PC-3 (cell line): ENCODE results near the gene FCSK. TPM values are rescaled to one million over a fixed set of nuclear protein-coding genes. Genes with fewer than 3 reads are reported as not detected.

Experiments used
- ATAC-seq: fragments of 200-7000 bp; cut with Tn5 transposase; 2 replicates; pipeline ENCODE4 v1.9.1; 2020; ENCODE audit warnings: mild to moderate bottlenecking, moderate library complexity
- BruUV-seq: library from RNA; stranded (reverse); fragments of 400-500 nt; replicated peaks from 2 replicates; lab custom pipeline; 2021; lab: Mats Ljungman, UMichigan
- CTCF ChIA-PET: fragments of 300-600 bp; sonication (Branson Sonifier 250); formaldehyde crosslinking; loops from one replicate; lab custom pipeline; 2022; ENCODE audit warnings: antibody characterized with exemption; lab: Charles Lee
- POLR2A ChIA-PET: fragments of 300-600 bp; sonication (Branson Sonifier 250); formaldehyde crosslinking; loops from one replicate; lab custom pipeline; 2022; ENCODE audit warnings: antibody characterized with exemption; ENCODE audit not compliant: unreplicated experiment; lab: Charles Lee
- DNase-seq: peaks from one replicate; pipeline ENCODE4 v3.0.0-alpha.2; 2015
- H2AFZ ChIP-seq: fragments of 300-600 bp; sonication (generic); 2 replicates; pipeline ENCODE4 v1.6.0; 2016; ENCODE audit warnings: antibody characterized with exemption, low read length
- H3F3A ChIP-seq: fragments of 300-600 bp; sonication (generic); one replicate; pipeline ENCODE4 v1.6.0; 2017; ENCODE audit warnings: antibody characterized with exemption, low read length, control low read depth, mild to moderate bottlenecking; ENCODE audit not compliant: unreplicated experiment
- H3K27ac ChIP-seq: fragments of 300-600 bp; sonication (generic); 2 replicates; pipeline ENCODE4 v1.5.1; 2016; ENCODE audit warnings: mild to moderate bottlenecking, low read length
- H3K27me3 ChIP-seq: fragments of 300-600 bp; sonication (generic); 2 replicates; pipeline ENCODE4 v1.6.1; 2016; ENCODE audit warnings: low read length, mixed read lengths
- H3K36me3 ChIP-seq: fragments of 300-600 bp; sonication (generic); 2 replicates; pipeline ENCODE4 v1.6.1; 2016; ENCODE audit warnings: low read depth, mixed run types, low read length, mixed read lengths
- H3K4me1 ChIP-seq: fragments of 300-600 bp; sonication (generic); 2 replicates; pipeline ENCODE4 v1.5.1; 2016; ENCODE audit warnings: low read length; ENCODE audit not compliant: insufficient read depth
- H3K4me2 ChIP-seq: fragments of 300-600 bp; sonication (generic); 2 replicates; pipeline ENCODE4 v1.6.0; 2016; ENCODE audit warnings: low read length
- H3K4me3 ChIP-seq: fragments of 300-600 bp; sonication (generic); 2 replicates; pipeline ENCODE4 v1.5.1; 2016; ENCODE audit warnings: mild to moderate bottlenecking, low read length, mixed read lengths
- H3K79me2 ChIP-seq: fragments of 300-600 bp; sonication (generic); 2 replicates; pipeline ENCODE4 v1.6.1; 2017; ENCODE audit warnings: low read length, mixed read lengths
- H3K9ac ChIP-seq: fragments of 300-600 bp; sonication (generic); 2 replicates; pipeline ENCODE4 v1.6.0; 2016; ENCODE audit warnings: mild to moderate bottlenecking, low read length
- H3K9me2 ChIP-seq: fragments of 300-600 bp; sonication (generic); replicated peaks from 2 replicates; pipeline ENCODE4 v1.6.1; 2016; ENCODE audit warnings: mixed run types, low read length, mixed read lengths
- H3K9me3 ChIP-seq: fragments of 300-600 bp; sonication (generic); 2 replicates; pipeline ENCODE4 v1.6.1; 2016; ENCODE audit warnings: low read length, mixed read lengths
- H4K20me1 ChIP-seq: fragments of 300-600 bp; sonication (generic); 2 replicates; pipeline ENCODE4 v1.6.1; 2016; ENCODE audit warnings: low read length, mixed read lengths
- CTCF ChIP-seq: fragments of 300-600 bp; sonication (generic); conservative IDR thresholded peaks from 2 replicates; pipeline ENCODE4 v1.5.1; 2017; ENCODE audit warnings: antibody characterized with exemption, low read depth, mild to moderate bottlenecking, low read length
- EZH2 ChIP-seq: fragments of 300-600 bp; sonication (generic); IDR thresholded peaks from one replicate; pipeline ENCODE4 v1.6.1; 2017; ENCODE audit warnings: antibody characterized with exemption, mild to moderate bottlenecking, low read length; ENCODE audit not compliant: unreplicated experiment
- EZH2phosphoT487 ChIP-seq: fragments of 300-600 bp; sonication (generic); IDR thresholded peaks from 2 replicates; pipeline ENCODE4 v1.6.1; 2018; ENCODE audit warnings: mild to moderate bottlenecking, antibody characterized with exemption, low read length, borderline replicate concordance
- intact Hi-C: fragments of 100-400 bp; cut with micrococcal nuclease; formaldehyde crosslinking; loops from 2 replicates; pipeline ENCODE4 v1.9.0; 2023
- total RNA-seq: library from RNA; depleted of rRNA; stranded (reverse); fragments of >200 nt; gene quantifications from 2 replicates; pipeline ENCODE4 v1.2.3, GENCODE V29; 2014

The FCSK gene
- total RNA-seq, 1 experiment from 2014 or later: 11.7 TPM

GRCh38 chr16:70428178-70428998 lies 26.0 kb upstream of the FCSK start:
- BruUV-seq: no TSS peak
- no peak for TF ChIP-seq EZH2phosphoT487
- no peak for TF ChIP-seq EZH2
- no peak for TF ChIP-seq CTCF

GRCh38 chr16:70429888-70430666 lies 24.3 kb upstream of the FCSK start:
- DNase-seq (no peak), ATAC-seq (no peak)
- CTCF ChIA-PET: no interaction called here
- TF ChIP-seq EZH2 (no peak), EZH2phosphoT487 (no peak), CTCF (no peak)
- Histone ChIP-seq H4K20me1 (no peaks in the 10 kb centered on the region), H3K4me3 (no peak overlapping the region), H2AFZ (no peak overlapping the region), H3K9me2 (no peaks in the 10 kb centered on the region), H3K79me2 (0 out of 2 replicates have a peak, but pooled peaks cover 7% of the 10 kb centered on the region), H3K9ac (no peak overlapping the region), H3K4me2 (no peak overlapping the region), H3K4me1 (peaks cover 37% of the 10 kb centered on the region), H3K27me3 (no peaks in the 10 kb centered on the region), H3K27ac (peak overlapping the region; percentile 7; the same call in 1 of the 2 replicates), H3F3A (no peaks in the 10 kb centered on the region), H3K36me3 (no peaks in the 10 kb centered on the region), H3K9me3 (no peaks in the 10 kb centered on the region)
- intact Hi-C loops: no loop called here
- BruUV-seq: no TSS peak
- POLR2A ChIA-PET: no interaction called here

More at GRCh38 chr16:70428178-70428998, 26.0 kb upstream of the FCSK start:
- ATAC-seq (peak; percentile 89), DNase-seq (peak; percentile 91)
- H3K36me3 ChIP-seq: no peaks in the 10 kb centered on the region
- ChIA-PET CTCF (interaction anchor here (0.9 to 1.1 kb wide), 2 partner anchors 26 to 48 kb away, joined by 3 read pairs; partner anchors contain the start of gene FCSK), POLR2A (interaction anchor here (0.7 kb wide), 1 partner anchor 47 kb away, joined by 4 read pairs; no protein-coding TSS in a partner anchor)
- no peaks in the 10 kb centered on the region for H3K27me3 ChIP-seq
- peak overlapping the region; percentile 23; the same call in 1 of the 2 replicates for H3K4me3 ChIP-seq
- intact Hi-C loops: no loop called here
- H3K4me2 ChIP-seq: peak overlapping the region; percentile 70
- 0 out of 2 replicates have a peak, but pooled peaks cover 7% of the 10 kb centered on the region for H3K79me2 ChIP-seq
- peak overlapping the region; percentile 80 for H3K27ac ChIP-seq
- H4K20me1 ChIP-seq: no peaks in the 10 kb centered on the region
- no peaks in the 10 kb centered on the region for H3K9me3 ChIP-seq
- no peaks in the 10 kb centered on the region for H3F3A ChIP-seq
- peak overlapping the region; percentile 52 for H2AFZ ChIP-seq
- no peaks in the 10 kb centered on the region for H3K9me2 ChIP-seq
- peaks cover 30% of the 10 kb centered on the region for H3K4me1 ChIP-seq
- H3K9ac ChIP-seq: peak overlapping the region; percentile 55
